IMR-90 (cell line): ENCODE measurements around the gene MACC1. TPM values are rescaled to one million over a fixed set of nuclear protein-coding genes. Genes with fewer than 3 reads are reported as not detected.

Source experiments
- ATAC-seq: fragments of 200-7000 bp; cut with Tn5 transposase; 2 replicates; pipeline ENCODE4 v1.9.1; 2020; ENCODE audit warnings: low read depth, mild to moderate bottlenecking, moderate library complexity
- BruUV-seq: library from RNA; stranded (reverse); fragments of 400-500 nt; replicated peaks from 2 replicates; lab custom pipeline; 2021; lab: Mats Ljungman, UMichigan
- CTCF ChIA-PET: fragments of 300-600 bp; formaldehyde crosslinking; extraction: SDS; loops from one replicate; lab custom pipeline; 2021; ENCODE audit warnings: antibody characterized with exemption; lab: Yijun Ruan, JAX
- POLR2A ChIA-PET: fragments of 300-600 bp; sonication (Branson Sonifier 250); formaldehyde crosslinking; loops from one replicate; lab custom pipeline; 2022; ENCODE audit warnings: antibody characterized with exemption; ENCODE audit not compliant: unreplicated experiment; lab: Charles Lee
- DNase-seq: peaks from one replicate; pipeline ENCODE4 v3.0.0; 2013
- H2AFZ ChIP-seq: replicated peaks from 2 replicates; pipeline ENCODE3; 2013; ENCODE audit warnings: low read length, mild to moderate bottlenecking; ENCODE audit not compliant: poor library complexity
- H2AK5ac ChIP-seq: 2 replicates; pipeline ENCODE4 v1.6.1; 2013; ENCODE audit warnings: low read depth, low read length, inconsistent platforms
- H2AK9ac ChIP-seq: replicated peaks from 2 replicates; pipeline ENCODE3; 2013; ENCODE audit warnings: mild to moderate bottlenecking, low read depth, low read length, moderate library complexity; ENCODE audit not compliant: poor library complexity
- H2BK120ac ChIP-seq: 2 replicates; pipeline ENCODE4 v1.6.1; 2013; ENCODE audit warnings: low read depth, low read length, inconsistent platforms
- H2BK15ac ChIP-seq: 3 replicates; pipeline ENCODE4 v1.6.1; 2013; ENCODE audit warnings: low read depth, low read length, inconsistent platforms
- H2BK20ac ChIP-seq: 2 replicates; pipeline ENCODE4 v1.6.1; 2013; ENCODE audit warnings: low read depth, mild to moderate bottlenecking, inconsistent platforms, low read length, moderate library complexity
- H2BK5ac ChIP-seq: 2 replicates; pipeline ENCODE4 v1.6.1; 2013; ENCODE audit warnings: mild to moderate bottlenecking, low read depth, low read length, inconsistent platforms; ENCODE audit not compliant: poor library complexity, severe bottlenecking
- H3K14ac ChIP-seq: replicated peaks from 2 replicates; pipeline ENCODE4 v1.6.1; 2013; ENCODE audit warnings: low read depth, low read length, inconsistent platforms
- H3K18ac ChIP-seq: 2 replicates; pipeline ENCODE4 v1.6.1; 2013; ENCODE audit warnings: low read depth, low read length, control low read depth
- H3K23ac ChIP-seq: 2 replicates; pipeline ENCODE4 v1.6.1; 2013; ENCODE audit warnings: low read depth, low read length, inconsistent platforms
- H3K27ac ChIP-seq: 2 replicates; pipeline ENCODE4 v1.5.1; 2013; ENCODE audit warnings: mild to moderate bottlenecking, control low read depth, low read length; ENCODE audit not compliant: insufficient read depth
- H3K27me3 ChIP-seq: 2 replicates; pipeline ENCODE4 v1.6.1; 2013; ENCODE audit warnings: low read length; ENCODE audit not compliant: control insufficient read depth, insufficient read depth
- H3K36me3 ChIP-seq: 2 replicates; pipeline ENCODE4 v1.6.1; 2013; ENCODE audit warnings: low read length, mixed read lengths; ENCODE audit not compliant: control insufficient read depth, insufficient read depth
- H3K4ac ChIP-seq: 2 replicates; pipeline ENCODE4 v1.6.1; 2013; ENCODE audit warnings: low read depth, low read length, inconsistent platforms
- H3K4me1 ChIP-seq: 2 replicates; pipeline ENCODE4 v1.6.1; 2013; ENCODE audit warnings: low read length, mixed read lengths; ENCODE audit not compliant: control insufficient read depth, insufficient read depth
- H3K4me2 ChIP-seq: 2 replicates; pipeline ENCODE4 v1.6.1; 2013; ENCODE audit warnings: low read depth, mild to moderate bottlenecking, control low read depth, low read length, moderate library complexity
- H3K4me3 ChIP-seq: 2 replicates; pipeline ENCODE4 v1.5.1; 2013; ENCODE audit warnings: low read depth, mild to moderate bottlenecking, control low read depth, low read length, moderate library complexity; ENCODE audit not compliant: insufficient read depth
- H3K56ac ChIP-seq: 2 replicates; pipeline ENCODE4 v1.6.1; 2013; ENCODE audit warnings: low read length, inconsistent platforms; ENCODE audit not compliant: insufficient read depth; ENCODE audit errors: extremely low read depth
- H3K79me1 ChIP-seq, 2 experiments: 2 replicates each; pipeline ENCODE4 v1.6.1; 2013; ENCODE audit warnings: low read length in 2 of 2, inconsistent platforms in 1 of 2, low read depth in 1 of 2
- H3K9ac ChIP-seq: 2 replicates; pipeline ENCODE4 v1.6.1; 2013; ENCODE audit warnings: low read depth, low read length, control low read depth
- H3K9me1 ChIP-seq: 2 replicates; pipeline ENCODE4 v1.6.1; 2013; ENCODE audit warnings: low read length, inconsistent platforms; ENCODE audit not compliant: insufficient read depth
- H3K9me3 ChIP-seq: 2 replicates; pipeline ENCODE4 v1.6.1; 2013; ENCODE audit warnings: low read length; ENCODE audit not compliant: control insufficient read depth, insufficient read depth
- H4K20me1 ChIP-seq: 2 replicates; pipeline ENCODE4 v1.6.1; 2013; ENCODE audit warnings: low read length, inconsistent platforms; ENCODE audit not compliant: insufficient read depth
- H4K5ac ChIP-seq: 2 replicates; pipeline ENCODE4 v1.6.1; 2013; ENCODE audit warnings: mild to moderate bottlenecking, low read depth, low read length, control low read depth
- H4K8ac ChIP-seq, 2 experiments: 2 replicates each; pipeline ENCODE4 v1.6.1; 2013; ENCODE audit warnings: low read depth in 2 of 2, low read length in 2 of 2, control low read depth in 1 of 2, inconsistent platforms in 1 of 2
- H4K91ac ChIP-seq: 2 replicates; pipeline ENCODE4 v1.6.1; 2013; ENCODE audit warnings: low read depth, low read length, inconsistent platforms; ENCODE audit not compliant: insufficient read depth
- BHLHE40 ChIP-seq: fragments of 150-350 bp; IDR thresholded peaks from 2 replicates; pipeline ENCODE4 v1.6.1; 2016; ENCODE audit warnings: mild to moderate bottlenecking, low read depth, low read length
- CEBPB ChIP-seq: IDR thresholded peaks from 2 replicates; pipeline ENCODE4 v1.6.1; 2012; ENCODE audit warnings: low read depth, low read length, improper control_type of control experiment
- CHD1 ChIP-seq: IDR thresholded peaks from 2 replicates; pipeline ENCODE4 v1.6.1; 2012; ENCODE audit warnings: low read depth, low read length, improper control_type of control experiment
- CTCF ChIP-seq: conservative IDR thresholded peaks from 2 replicates; pipeline ENCODE4 v1.5.1; 2012; ENCODE audit warnings: mild to moderate bottlenecking, low read depth, low read length, improper control_type of control experiment
- ELK1 ChIP-seq: fragments of 150-350 bp; IDR thresholded peaks from 2 replicates; pipeline ENCODE4 v1.6.1; 2016; ENCODE audit warnings: low read depth, mild to moderate bottlenecking, low read length, moderate library complexity, borderline replicate concordance
- FOS ChIP-seq: fragments of 150-350 bp; IDR thresholded peaks from 2 replicates; pipeline ENCODE4 v1.6.1; 2016; ENCODE audit warnings: low read depth, low read length
- MAFK ChIP-seq: IDR thresholded peaks from 2 replicates; pipeline ENCODE4 v1.6.1; 2012; ENCODE audit warnings: low read depth, low read length, improper control_type of control experiment
- MAZ ChIP-seq: IDR thresholded peaks from 2 replicates; pipeline ENCODE4 v1.6.1; 2012; ENCODE audit warnings: low read depth, mild to moderate bottlenecking, low read length, improper control_type of control experiment, moderate library complexity, borderline replicate concordance
- MXI1 ChIP-seq: IDR thresholded peaks from 2 replicates; pipeline ENCODE4 v1.6.1; 2012; ENCODE audit warnings: low read depth, mild to moderate bottlenecking, low read length, moderate library complexity, borderline replicate concordance
- NFE2L2 ChIP-seq: fragments of 150-350 bp; IDR thresholded peaks from 2 replicates; pipeline ENCODE4 v1.6.1; 2016; ENCODE audit warnings: low read depth, mild to moderate bottlenecking, low read length
- POLR2A ChIP-seq: IDR thresholded peaks from 2 replicates; pipeline ENCODE4 v1.6.1; 2012; ENCODE audit warnings: mild to moderate bottlenecking, low read depth, low read length
- RAD21 ChIP-seq: IDR thresholded peaks from 2 replicates; pipeline ENCODE4 v1.6.1; 2012; ENCODE audit warnings: low read length, improper control_type of control experiment
- RCOR1 ChIP-seq: IDR thresholded peaks from 2 replicates; pipeline ENCODE4 v1.6.1; 2012; ENCODE audit warnings: mild to moderate bottlenecking, low read length, improper control_type of control experiment; ENCODE audit not compliant: insufficient replicate concordance
- RFX5 ChIP-seq: IDR thresholded peaks from 2 replicates; pipeline ENCODE4 v1.8.0; 2012; ENCODE audit warnings: low read depth, mild to moderate bottlenecking, low read length, moderate library complexity
- SMC3 ChIP-seq: fragments of 150-350 bp; IDR thresholded peaks from 2 replicates; pipeline ENCODE4 v1.6.1; 2016; ENCODE audit warnings: low read depth, mild to moderate bottlenecking, antibody characterized with exemption, low read length, moderate library complexity
- USF2 ChIP-seq: fragments of 150-350 bp; IDR thresholded peaks from 2 replicates; pipeline ENCODE4 v1.6.1; 2017; ENCODE audit warnings: mild to moderate bottlenecking, antibody characterized with exemption, low read length, low read depth
- WGBS, 2 experiments: methylation state at CpG; one replicate each; pipeline versions ENCODE4 v1.1.5 to v1.1.7; 2013; ENCODE audit warnings: missing lambda C conversion rate in 2 of 2; ENCODE audit not compliant: insufficient read length in 1 of 2; ENCODE audit errors: extremely low coverage in 2 of 2; 5-methylcytosine and 5-hydroxymethylcytosine counted together
- dilution Hi-C: fragments of 300-500 bp; cut with HindIII; formaldehyde crosslinking; loops from one replicate; pipeline ENCODE4 v1.14.3; 2018; ENCODE audit warnings: low sequenced_read_pairs; ENCODE audit not compliant: unreplicated experiment
- in situ Hi-C: fragments of 300-500 bp; cut with MboI; formaldehyde crosslinking; loops from 3 replicates; pipeline ENCODE4 v1.14.3; 2019; ENCODE audit warnings: low sequenced_read_pairs, inconsistent platforms, mixed read lengths
- intact Hi-C: fragments of 100-400 bp; cut with micrococcal nuclease; formaldehyde crosslinking; loops from 2 replicates; pipeline ENCODE4 v1.10.0; 2022
- polyA plus RNA-seq, 3 experiments: library from polyadenylated mRNA; depleted of rRNA; stranded (reverse); fragments of >200 nt; gene quantifications; 2 replicates each; pipeline ENCODE4 v1.2.3, GENCODE V29; 2012; ENCODE audit warnings: low replicate concordance in 1 of 3
- total RNA-seq: library from RNA; depleted of rRNA; stranded (reverse); fragments of >200 nt; gene quantifications from 2 replicates; pipeline ENCODE4 v1.2.3, GENCODE V29; 2012

Gene MACC1
- total and polyA plus RNA-seq, 2 of the 4 experiments (the other 2 are of a cell fraction): under 0.01 TPM; not detected in 1

GRCh38 chr7:20241911-20242261, 24.7 kb upstream of the MACC1 start:
- WGBS, 2 experiments: 100% methylated on average over 2 of the region's 2 CpGs; no CpG with 5 or more reads in 1 of the 2 experiments
- POLR2A ChIA-PET: no interaction called here
- peak overlapping the region; percentile 53; the same call in 1 of the 2 replicates for H3K4ac ChIP-seq
- H3K36me3 ChIP-seq: no peaks in the 10 kb centered on the region
- H3K4me2 ChIP-seq: no peak overlapping the region
- H4K5ac ChIP-seq: peak overlapping the region; percentile 9
- no TSS peak for BruUV-seq
- H3K18ac ChIP-seq: peak overlapping the region; percentile 5; the same call in 1 of the 2 replicates
- H3K27me3 ChIP-seq: no peaks in the 10 kb centered on the region
- H3K14ac ChIP-seq: no peak overlapping the region
- H4K20me1 ChIP-seq: no peaks in the 10 kb centered on the region
- peak overlapping the region; percentile 37 for H2BK5ac ChIP-seq
- peak overlapping the region; percentile 53; the same call in 1 of the 2 replicates for H4K91ac ChIP-seq
- no peak overlapping the region for H3K56ac ChIP-seq
- H3K4me3 ChIP-seq: no peak overlapping the region
- H3K79me1 ChIP-seq: no peaks in the 10 kb centered on the region
- DNase-seq (no peak), ATAC-seq (no peak)
- no peak overlapping the region for H2BK20ac ChIP-seq
- dilution Hi-C loops: no loop called here
- H3K9ac ChIP-seq: no peak overlapping the region
- no peak overlapping the region; the same call in 1 of the 2 replicates for H3K23ac ChIP-seq
- TF ChIP-seq CHD1: no peak
- no peak for TF ChIP-seq BHLHE40
- TF ChIP-seq FOS: no peak
- no peak for TF ChIP-seq MAFK
- no peak for TF ChIP-seq SMC3
- no peak for TF ChIP-seq POLR2A
- no peak for TF ChIP-seq CEBPB
- TF ChIP-seq MAZ: no peak
- no peak for TF ChIP-seq ELK1
- no peak for TF ChIP-seq RAD21
- no peak for TF ChIP-seq MXI1
- no peak for TF ChIP-seq USF2
- no peak for TF ChIP-seq CTCF
- TF ChIP-seq RFX5: no peak
- no peak for TF ChIP-seq RCOR1
- TF ChIP-seq NFE2L2: no peak
- no peak overlapping the region for H2AK9ac ChIP-seq
- H4K8ac ChIP-seq: no peak overlapping the region
- no peaks in the 10 kb centered on the region for H3K9me3 ChIP-seq
- 0 out of 2 replicates have a peak overlapping the region, but pooled peaks have one; percentile 25 for H2AK5ac ChIP-seq
- H3K9me1 ChIP-seq: no peaks in the 10 kb centered on the region; the same call in 1 of the 2 replicates
- no peak overlapping the region for H2AFZ ChIP-seq
- in situ Hi-C loops: no loop called here
- H3K27ac ChIP-seq: peak overlapping the region; percentile 67; the same call in 1 of the 2 replicates
- peak overlapping the region; percentile 75 for H2BK120ac ChIP-seq
- H2BK15ac ChIP-seq: no peak overlapping the region
- CTCF ChIA-PET: no interaction called here
- H3K4me1 ChIP-seq: peaks cover 11% of the 10 kb centered on the region
- intact Hi-C loops: no loop called here
